ENCODE results near the gene IRF4.

IRF4 gene

DNA sequence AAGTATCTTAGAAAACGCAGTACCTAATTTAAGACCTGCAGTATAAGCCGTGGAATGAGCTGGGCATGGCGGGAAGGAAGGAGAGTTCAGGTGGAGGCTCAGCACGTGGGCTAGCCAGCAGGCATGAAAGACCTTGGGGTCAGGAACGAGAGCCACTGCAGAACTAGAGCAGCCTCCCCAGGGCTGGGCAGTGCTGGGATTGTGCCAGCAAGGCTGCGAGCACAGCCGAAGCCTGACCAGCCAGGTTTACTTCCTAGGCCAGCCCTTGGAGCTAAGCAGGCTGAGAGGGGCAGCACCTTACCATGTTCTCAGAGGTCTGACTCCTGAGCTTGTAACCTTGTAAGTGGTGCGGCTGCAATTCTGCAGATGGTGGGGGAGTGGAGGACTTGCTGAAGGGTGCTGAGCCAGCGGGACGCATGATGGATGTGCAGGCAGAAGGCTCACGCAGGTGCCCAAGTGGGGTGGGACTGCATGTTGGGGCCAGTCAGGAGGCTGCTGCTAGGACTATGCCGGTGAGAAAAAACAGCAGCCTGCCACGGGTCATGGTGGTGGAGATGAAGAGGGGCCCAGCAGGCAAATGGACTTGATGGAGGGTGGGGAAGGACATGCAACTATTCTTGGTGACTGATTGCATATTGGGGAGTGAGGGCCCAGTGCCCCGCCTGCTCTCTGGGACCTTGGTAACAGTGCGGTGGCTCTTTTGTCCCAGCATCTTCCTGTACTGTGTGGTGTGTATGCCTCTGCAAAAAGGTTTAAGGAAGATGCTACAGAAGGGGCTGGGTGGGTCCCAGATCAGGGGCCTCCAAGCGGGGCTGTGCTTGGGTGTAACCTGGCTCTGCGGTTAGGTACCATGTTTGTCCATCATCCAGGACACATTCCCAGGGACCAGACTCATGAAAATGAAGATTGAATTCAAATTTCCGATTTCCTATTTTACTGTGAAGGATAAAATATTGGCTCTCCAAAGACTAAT, 37.6 kb upstream of the IRF4 start:
- no peak for DNase-seq

- no peak for DNase-seq
These were observed 36.8 kb upstream of the IRF4 start for GRCh38 chr6:354631-355280.

DNA sequence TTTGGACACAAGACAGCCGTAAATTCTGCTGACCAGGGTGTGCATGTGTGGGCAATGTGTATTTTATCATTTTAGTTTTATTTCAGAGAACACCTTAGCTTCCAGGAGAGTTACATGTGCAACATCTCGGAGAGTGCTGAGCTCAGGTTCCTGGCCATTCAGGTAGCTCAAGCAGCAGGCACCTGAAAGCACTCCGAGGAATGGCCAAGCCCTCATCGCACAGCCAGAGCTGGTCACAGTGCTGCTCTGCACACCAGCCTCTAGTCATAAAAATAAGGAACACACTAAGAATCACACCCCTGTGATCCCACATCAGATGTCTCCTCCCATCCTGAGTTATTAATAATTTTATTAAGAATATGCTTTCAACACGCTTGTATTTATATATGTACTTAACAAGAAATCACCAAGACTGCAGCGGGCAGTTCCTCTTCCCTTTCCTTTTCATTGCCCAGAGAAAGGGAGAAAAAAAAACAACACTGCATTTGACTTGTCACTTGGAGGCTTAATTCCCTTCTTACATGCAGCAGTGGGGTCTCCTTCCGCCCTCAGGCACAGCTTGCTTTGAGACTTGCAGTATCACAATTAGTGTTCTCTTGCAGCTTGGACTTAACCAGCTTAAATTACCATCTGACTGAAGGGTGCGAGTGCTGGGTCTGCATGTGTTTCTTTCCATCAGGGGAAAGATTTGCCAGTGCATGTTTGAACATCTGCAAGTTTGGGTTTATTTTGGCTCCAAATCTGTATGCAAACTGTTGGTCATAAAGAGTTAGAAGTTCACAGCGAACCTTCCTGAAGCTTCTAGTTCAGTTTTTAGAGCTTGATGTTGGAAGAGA, 36.0 kb upstream of the IRF4 start:
- no peak for DNase-seq

GRCh38 chr6:356828-357251, 34.7 kb upstream of the IRF4 start:
- DNase-seq, result no peak

DNA sequence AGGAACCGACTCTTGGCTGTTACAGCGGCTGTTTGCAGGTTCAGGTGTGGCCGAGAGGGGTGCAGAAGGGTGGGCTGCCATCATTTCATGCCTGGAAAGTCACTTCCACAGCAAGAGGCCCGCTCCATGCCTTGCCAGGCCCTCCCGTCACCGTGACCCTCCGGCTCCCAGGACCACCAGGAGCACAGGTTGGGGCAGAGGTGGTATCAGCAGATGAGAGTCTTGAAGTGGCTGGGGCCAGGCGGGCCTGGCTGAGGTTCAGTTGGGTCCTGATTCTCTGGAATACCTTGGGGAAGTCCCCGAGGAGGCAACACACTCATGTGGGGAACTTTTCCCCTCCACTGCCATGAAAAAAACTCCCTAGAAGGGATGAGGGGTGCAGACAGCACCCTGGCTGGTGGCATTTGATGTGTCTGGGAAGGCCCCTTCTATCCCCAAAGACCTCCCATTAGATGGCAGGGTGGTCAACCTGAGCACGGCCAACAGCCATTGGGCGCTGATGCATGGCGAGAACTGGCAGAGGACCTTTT, 34.2 kb upstream of the IRF4 start:
- DNase-seq, result no peak

DNA sequence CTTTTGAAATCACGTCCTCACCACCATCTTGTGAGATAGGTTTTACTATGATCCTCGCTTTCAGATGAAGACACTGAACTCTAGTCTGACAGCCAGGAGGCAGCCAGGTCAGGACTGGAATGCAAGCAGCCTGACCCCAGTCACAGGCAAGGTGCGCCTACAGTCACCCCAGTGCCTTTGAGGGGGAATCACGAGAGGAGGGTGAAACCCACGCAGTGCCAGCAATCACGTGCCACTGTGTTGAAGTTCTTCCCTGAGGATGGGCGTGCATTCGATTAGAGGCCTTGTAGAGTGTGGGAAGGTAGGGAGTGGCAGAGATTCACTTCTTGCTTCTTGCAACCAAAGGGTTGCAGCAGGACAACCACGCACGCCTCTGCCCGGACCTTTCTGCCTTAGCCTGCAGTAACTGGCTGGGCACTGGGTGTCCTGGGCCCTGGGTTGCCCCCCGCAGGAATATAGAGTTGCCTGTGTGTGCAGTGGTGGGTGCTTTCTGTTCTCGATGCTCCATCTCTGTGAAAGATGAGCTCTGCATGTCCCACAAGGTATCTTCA, 33.7 kb upstream of the IRF4 start:
- no peak for DNase-seq

DNA sequence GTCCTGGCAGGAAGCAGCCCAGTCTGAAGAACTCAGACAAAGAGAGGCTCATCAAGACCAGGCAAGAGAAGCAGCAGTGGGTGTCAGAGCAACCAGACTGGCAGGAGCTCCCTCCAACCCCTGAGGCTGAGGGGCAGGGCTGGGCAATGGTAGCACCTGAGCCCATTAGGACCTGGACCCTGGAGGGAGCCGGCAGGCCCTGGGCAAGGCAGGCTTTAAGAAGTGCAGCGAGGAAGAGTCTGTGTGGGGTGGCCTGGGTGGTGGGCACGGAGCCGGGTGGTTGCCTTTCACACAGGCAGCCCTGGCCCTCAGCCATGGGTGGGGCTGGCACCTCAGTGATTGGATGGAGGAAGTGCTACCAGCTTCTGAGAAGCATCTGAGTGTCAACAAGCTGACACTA, 33.1 kb upstream of the IRF4 start:
- DNase-seq, result no peak

GRCh38 chr6:358847-359246, 32.7 kb upstream of the IRF4 start:
- no peak for DNase-seq

- no peak for DNase-seq
These were observed 32.1 kb upstream of the IRF4 start for GRCh38 chr6:359261-360035.

DNA sequence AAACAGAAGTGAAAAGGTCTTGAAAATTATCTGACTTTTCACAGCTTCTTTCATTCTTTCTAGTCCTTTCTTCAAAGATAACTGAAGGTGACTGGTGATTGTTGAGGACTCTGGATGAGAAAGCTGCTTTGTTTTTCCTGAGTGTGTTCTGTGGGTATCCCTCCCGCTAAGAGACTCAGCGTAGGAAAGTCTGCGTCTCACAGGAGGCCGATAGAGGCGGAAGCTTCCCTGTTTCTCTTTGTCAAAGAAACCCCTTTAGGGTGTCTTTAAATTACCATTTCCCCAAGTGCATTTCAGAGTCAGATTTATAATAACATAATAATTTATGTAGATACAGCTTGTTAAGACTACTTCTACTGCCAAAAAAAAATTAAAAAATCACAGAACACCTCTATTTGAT, 31.2 kb upstream of the IRF4 start:
- DNase-seq, result no peak

DNA sequence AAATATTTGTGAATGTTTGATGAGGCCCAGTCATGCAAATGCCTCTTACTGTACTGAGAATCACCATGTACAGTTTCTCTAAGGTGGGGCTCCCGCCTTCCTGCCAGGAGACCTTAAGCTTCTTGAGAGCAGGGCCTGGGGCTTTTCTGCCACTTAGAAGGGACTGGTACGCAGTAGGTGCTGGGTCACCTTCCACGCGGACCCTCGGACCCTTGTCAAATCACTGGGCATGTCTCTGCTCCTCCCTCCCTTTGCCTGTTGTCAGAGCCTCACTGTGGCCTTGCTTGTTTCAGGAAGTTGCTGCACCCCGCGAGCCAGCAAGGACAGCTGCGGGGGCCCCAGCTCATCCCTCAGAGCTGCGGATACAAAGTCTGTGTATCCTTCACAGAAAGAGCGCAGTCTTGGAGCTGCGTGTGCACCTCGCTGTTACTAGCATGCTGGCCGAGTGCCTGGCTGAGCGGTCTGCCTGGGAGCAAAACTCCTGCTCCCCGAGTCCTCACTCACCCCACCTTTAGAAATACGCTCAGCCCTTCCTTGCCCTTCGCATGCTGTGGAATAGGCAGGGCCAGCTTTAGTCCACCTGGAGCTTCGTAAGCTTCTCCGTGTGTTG, 30.7 kb upstream of the IRF4 start:
- DNase-seq, result no peak

GRCh38 chr6:361411-362132, 30.0 kb upstream of the IRF4 start:
- DNase-seq, result no peak

DNA sequence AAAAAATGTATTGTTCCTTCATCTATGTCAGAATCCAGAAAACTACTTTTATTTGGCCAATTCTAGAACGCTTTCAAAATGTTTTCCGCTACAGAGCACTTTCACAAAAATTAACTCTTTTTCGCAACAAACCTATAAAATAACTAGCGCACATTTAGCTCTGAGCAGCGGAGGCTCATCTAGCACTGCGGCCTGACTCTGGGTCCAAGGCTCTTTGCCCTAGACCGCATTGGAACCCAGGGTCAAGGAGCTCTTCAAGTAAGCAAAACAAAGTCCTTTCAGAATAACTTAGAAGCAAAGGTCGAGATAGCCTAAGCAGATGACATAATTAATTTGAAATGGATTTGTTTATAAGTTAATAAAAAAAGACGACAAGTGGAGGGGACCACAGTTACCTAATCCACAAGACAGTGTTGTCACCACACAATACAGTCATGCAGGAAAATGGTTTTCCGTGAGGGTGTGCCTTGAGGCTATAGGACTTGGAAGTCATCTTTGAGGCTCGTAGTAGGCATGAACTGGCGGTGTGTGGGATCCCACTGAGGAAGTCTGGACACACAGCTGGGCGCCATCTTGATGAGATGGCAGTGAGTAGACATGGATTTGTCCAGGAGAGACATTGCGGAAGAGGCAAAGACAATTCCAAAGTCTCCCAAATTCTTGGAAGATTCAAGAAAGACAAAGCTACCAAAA, 29.2 kb upstream of the IRF4 start:
- no peak for DNase-seq

DNA sequence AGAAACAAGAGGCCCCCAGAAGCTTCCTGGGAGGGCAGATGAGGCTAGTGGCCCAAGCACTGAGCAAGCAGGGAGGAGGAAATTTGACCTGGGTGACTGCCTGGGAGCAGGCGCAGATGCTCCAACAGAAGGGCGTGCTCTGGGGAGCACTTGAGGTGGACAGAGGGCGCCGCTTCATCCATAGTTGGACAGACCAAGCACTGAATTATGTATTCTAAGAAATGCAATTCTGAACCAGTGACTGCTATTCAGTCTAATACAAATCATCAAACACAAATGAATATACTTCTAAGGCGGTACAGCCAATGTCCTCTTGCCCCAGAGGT, 28.7 kb upstream of the IRF4 start:
- no peak for DNase-seq

GRCh38 chr6:363291-363690, 28.3 kb upstream of the IRF4 start:
- DNase-seq, result no peak

DNA sequence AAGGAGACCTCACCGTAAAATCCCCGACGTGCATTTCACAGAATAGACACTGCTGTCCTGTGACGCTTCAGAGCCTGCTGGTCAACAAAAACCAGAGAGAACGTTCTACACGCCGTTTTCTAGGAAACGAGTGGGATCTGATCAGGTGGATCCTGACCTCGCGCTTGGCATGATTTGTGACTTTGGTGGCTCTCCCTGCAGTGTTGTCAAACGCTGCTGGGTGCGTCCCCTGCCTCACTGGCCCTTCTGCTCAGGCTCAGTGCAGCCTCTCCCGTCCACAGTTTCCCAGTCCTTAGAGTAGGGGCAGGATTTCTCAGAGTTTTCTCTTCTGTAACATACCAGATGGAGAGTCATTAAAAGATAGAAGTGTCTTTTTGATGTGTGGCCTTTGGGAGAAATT, 27.6 kb upstream of the IRF4 start:
- DNase-seq, result no peak

- no peak for DNase-seq
These were observed 26.7 kb upstream of the IRF4 start for GRCh38 chr6:364609-365540.

- DNase-seq, result no peak
These were observed 25.7 kb upstream of the IRF4 start for GRCh38 chr6:365835-366234.

Data from CD4-positive, alpha-beta T cell treated with Interleukin-6 for 4 hours (primary cell).